GM18526 (cell line): ENCODE measurements around the gene SYNJ2.

ENCODE experiments used
- POLR2A ChIP-seq: IDR thresholded peaks from 3 replicates; pipeline ENCODE4 v1.6.1; 2011; ENCODE audit not compliant: insufficient read length; ENCODE audit errors: extremely low read depth

The SYNJ2 gene

DNA sequence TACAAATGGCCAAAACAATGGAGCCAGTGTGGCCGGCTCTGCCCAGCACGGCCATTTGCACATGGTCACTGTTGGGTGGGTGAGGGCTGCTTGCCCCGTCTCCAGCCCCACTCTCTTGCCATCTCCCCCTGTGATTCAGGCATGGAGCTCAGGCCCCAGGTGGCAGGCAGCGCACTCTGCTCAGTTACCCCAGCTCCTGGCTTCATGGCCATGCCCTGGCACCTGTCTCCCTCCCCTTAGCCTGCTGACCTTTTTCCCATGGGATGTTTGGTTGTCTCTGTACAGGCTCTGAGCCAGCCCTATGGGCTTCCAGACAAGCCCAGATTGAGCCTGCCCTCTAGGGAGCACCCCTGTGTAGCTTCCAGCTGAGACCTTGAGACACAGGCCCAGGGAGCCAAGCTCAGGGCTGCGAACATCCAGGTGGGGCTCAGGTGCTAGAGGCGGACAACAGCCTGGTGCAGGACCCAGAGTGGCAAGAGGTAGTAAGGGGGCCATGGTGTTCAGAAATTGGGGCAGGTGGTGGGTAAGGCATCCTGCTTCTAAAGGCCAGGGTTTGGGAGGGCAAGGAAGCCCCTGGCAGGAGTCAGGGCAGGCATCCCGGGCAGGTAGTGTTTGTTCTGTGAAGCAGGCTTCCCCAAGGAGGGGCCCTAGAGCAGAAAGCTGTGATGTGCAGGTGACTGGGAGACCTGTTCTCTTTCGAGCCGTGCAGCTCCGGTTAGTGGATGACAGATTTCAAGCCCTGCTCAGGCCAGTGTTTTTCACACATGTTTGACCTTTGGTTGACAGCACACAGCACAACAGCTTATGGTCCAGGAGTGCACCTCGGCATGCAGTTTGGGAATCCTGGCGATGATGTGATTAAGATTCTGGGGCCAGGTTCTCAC is 17.7 kb downstream of the SYNJ2 start:
- TF ChIP-seq POLR2A: no peak

DNA sequence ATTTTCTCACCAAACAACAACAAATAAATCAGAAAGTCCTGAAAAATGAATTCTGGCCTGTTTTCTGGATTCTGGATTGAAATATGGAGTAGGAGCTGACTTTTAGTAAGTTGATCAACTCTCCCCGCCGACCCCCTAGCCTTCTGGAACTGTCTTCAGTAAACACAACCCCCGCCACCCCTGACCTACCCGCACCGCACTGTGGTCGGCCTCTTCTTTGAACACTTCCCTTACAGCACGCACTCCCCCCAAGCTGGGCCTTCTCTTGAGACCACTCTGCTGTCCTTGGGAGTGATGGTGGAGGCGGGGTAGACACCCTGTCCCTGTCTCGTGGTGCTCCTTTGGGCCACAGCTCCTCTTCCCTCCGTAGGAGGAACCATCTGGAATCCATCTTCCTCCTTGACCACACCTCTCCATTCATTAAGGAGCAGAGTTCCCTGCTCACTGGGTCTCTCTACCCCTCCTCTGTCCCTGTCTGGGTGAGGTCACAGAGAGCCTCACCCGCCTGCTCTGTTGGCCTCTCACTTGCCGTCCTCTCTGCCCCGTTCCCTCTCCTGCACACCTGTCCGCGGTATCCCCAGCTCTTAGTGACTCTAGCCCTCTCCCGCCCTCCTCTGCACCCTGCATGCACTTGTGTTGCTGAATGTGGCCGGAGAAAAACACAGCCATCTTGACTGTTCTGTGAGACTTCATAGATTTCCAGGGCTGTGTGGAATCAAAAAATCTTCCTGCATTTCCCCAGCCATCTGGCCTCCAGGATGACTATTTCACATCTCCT is 19.1 kb downstream of the SYNJ2 start:
- TF ChIP-seq POLR2A: no peak

DNA sequence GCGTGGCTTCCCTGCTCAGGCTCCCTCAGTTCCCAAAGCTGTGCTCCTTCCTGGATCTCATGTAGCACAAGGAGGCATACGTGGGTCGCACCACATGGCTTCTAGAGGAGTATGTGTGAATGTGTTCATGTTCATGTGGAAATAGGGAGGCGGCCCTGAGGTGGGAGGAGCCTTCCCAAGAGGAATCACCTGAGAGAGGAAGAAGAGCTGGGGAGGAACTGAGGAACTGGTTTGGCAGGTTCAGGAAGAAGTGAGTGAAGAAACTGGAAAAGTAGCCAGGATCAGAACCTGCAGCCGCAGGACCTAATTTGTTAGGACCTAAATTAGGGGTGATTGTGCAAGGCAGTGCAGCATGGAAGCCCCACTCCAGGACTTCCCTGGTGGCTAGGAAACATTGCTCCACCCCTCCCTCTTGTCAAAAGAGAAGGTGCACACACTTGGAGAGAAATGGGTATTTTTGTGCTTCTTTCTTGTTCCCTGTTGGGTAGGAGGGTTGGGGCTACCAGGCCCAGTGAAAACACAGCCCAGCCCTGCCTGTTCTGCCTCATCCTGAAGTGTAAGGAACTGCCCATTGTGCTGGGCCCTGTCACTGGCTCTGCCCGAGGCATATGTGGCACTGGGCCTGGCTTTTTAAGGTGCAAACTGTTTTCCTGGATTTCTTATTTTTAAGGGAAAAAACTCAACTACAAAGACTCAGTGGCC is 20.7 kb downstream of the SYNJ2 start:
- no peak for TF ChIP-seq POLR2A

- no peak for TF ChIP-seq POLR2A
Observed at GRCh38 chr6:158002951-158003853, 21.5 kb downstream of the SYNJ2 start.

- TF ChIP-seq POLR2A: no peak
Observed at GRCh38 chr6:158003910-158004700, 22.4 kb downstream of the SYNJ2 start.

- TF ChIP-seq POLR2A: no peak
Observed at GRCh38 chr6:158004701-158005095, 23.0 kb downstream of the SYNJ2 start.

DNA sequence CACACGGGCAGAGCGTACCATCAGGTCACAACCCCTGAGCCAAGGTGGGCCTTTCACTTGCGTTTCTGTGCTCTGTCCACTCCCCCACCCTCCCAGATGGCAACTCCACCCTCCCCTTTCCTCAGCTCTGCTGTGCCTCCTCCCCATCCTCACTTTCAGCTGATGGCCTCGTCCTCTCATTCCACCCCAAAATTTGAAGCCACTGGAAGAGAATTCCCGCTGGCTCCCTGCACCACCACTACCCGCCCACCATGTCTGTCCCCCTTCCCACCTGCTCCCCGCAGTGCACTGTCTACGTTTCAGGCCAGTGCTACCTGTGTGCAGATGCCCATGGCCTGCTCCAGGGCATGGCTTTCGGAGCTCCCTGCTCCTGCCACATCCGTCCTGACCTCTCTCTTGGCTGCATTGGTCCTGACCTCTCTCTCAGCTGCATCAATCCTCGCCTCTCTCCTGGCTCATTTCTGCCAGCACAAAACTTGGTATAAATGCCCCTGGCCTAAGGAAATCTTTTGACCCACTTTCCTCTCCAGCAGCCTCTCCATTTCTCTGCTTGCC is 24.0 kb downstream of the SYNJ2 start:
- TF ChIP-seq POLR2A: no peak

DNA sequence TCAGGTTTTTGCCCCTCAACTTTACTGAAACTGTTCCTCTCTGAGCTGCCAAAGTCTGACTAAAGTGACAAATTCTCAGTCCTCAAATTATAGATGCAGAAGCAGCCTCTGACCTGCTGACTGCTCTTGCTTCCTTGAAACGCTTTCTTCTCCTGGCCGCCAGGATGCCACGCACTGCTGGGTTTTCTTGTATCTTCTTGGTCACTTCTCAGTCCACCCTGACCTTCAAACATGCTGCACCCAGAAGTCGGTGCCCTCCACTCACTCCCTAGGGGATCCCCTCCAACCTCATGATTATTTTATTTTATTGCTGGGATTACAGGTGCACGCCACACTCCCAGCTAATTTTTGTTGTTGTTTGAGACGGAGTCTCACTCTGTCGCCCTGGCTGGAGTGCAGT is 24.7 kb downstream of the SYNJ2 start:
- no peak for TF ChIP-seq POLR2A

DNA sequence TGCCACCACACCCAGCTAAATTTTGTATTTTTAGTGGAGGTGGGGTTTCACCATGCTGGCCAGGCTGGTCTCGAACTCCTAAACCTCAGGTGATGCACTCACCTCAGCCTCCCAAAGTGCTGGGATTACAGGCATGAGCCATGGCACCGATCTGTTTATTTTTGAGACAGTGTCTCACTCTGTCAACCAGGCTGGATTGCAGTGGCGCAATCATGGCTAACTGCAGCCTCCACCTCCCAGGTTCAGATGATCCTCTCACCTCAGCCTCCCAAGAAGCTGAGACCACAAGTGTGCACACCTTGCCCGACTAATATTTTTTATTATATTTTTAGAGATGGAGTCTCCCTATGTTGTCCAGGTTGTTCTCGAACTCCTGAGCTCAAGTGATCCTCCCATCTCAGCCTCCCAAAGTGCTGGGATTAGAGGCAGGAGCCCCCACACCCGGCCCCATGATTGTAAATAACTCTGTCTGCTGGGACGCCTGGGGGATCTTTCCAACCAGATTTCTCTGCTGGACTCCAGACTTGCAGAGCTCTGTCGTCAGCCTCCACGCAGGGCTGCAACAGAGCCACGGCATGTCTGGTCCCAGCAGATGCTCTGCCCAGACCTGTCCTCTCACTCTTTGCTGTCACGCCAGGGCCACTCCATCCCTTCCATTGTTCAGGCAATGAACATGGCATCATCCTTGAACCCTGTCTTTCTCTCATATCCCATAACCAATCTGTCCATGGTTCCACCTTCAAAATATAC is 25.3 kb downstream of the SYNJ2 start:
- no peak for TF ChIP-seq POLR2A

GRCh38 chr6:158008864-158009113 is 27.1 kb downstream of the SYNJ2 start:
- no peak for TF ChIP-seq POLR2A

DNA sequence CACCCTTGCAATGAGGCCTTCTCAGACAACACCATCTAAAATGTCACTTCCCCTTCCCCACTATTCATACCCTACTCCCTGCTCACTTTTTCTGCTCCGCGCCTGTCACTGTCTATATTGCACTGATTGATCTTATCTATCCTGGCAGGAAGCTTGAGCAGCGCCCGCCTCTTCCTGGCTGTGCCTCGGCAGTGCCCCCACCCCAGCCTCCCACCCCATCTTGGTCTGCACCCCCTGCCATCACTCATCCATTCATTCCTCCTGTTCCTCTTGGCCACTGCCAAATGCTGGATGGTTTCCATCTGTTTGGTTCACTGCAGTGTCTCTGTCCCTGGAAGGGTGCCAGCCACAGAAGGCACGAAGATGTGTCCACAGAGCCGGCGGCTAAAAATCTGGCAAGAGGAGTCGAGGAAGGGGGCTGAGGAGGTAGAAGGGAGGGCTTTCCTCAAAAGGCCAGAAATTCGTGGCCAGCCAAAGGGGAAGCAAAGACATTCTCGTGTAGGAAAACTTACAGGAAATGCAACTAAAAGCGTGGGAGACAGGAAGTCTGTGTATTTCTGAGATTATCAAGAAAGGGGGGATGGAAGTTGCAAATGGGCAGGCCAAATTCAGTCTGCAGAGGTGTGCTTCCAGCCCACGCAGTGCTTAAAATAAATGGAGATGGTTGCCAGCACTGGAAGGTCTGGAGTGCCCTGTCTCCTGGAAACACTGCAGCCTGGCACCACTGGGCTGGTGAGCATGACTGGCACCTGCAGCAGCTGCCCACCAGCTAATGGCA is 27.6 kb downstream of the SYNJ2 start:
- TF ChIP-seq POLR2A: no peak

DNA sequence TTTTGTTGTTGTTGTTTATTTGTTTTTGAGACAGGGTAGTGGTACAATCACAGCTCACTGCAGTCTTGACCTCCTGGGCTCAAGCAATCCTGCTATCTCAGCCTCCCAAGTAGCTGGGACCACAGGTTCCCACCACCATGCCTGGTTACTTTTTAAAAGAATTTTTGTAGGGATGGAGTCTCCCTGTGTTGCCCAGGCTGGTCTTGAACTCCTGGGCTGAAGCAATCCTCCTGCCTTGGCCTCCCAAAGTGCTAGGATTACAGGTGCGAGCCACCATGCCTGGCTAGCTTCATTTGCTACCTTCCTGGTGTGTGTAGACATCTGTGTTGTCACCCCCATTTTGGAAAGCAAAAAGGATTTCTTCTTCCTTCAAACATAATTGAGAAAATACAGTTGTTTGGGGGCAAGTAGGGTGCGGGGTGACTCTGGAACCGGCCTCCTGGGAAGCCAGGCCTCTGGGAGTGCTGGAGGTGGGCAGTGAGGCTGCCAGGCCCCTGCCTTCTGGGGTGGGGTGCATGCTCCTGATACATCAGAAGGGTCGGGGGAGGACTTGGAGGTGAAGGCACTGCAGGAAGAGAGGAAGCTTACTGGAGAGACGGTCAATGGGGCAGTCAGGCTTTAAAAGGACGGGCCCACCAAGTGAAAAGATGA is 28.4 kb downstream of the SYNJ2 start:
- TF ChIP-seq POLR2A: no peak
